Lung (tissue), 12 donors: ENCODE results near the gene COMP. TPM values are rescaled to one million over a fixed set of nuclear protein-coding genes. Genes with fewer than 3 reads are reported as not detected.
A peak's percentile ranks its signal among the peaks of the same experiment; 100 is the strongest.

Experiments used
- ATAC-seq: fragments of 200-7000 bp; cut with Tn5 transposase; one replicate; pipeline ENCODE4 v1.9.1; 2020; ENCODE audit warnings: moderate number of reproducible peaks; ENCODE audit not compliant: insufficient read depth, low FRiP score
- DNase-seq, 3 donors: peaks; one replicate each; pipeline ENCODE4 v3.0.0-alpha.2; 2013 to 2017
- H3K27ac ChIP-seq, 2 donors: one replicate each; pipeline ENCODE4 v1.5.1; 2013; ENCODE audit warnings: mild to moderate bottlenecking in 2 of 2, moderate library complexity in 2 of 2, control low read depth in 1 of 2, inconsistent platforms in 1 of 2, low read depth in 1 of 2, low read length in 1 of 2
- H3K27me3 ChIP-seq, 3 donors: one replicate each; pipeline ENCODE4 v1.5.1; 2013; ENCODE audit warnings: low read length in 2 of 3; ENCODE audit not compliant: control insufficient read depth in 3 of 3, insufficient read depth in 3 of 3
- H3K36me3 ChIP-seq, 4 donors: one replicate each; pipeline ENCODE4 v1.5.1; 2013; ENCODE audit warnings: low read length in 4 of 4, mild to moderate bottlenecking in 1 of 4, moderate library complexity in 1 of 4; ENCODE audit not compliant: control insufficient read depth in 4 of 4, insufficient read depth in 4 of 4
- H3K4me1 ChIP-seq, 5 donors: one replicate each; pipeline ENCODE4 v1.5.1; 2013; ENCODE audit warnings: low read length in 5 of 5, mild to moderate bottlenecking in 2 of 5, moderate library complexity in 1 of 5; ENCODE audit not compliant: control insufficient read depth in 5 of 5, insufficient read depth in 5 of 5
- H3K4me3 ChIP-seq: one replicate; pipeline ENCODE4 v1.5.1; 2013; ENCODE audit warnings: mild to moderate bottlenecking, control low read depth, moderate library complexity
- H3K9ac ChIP-seq, 2 donors: one replicate each; pipeline ENCODE4 v1.5.1; 2013; ENCODE audit warnings: low read length in 2 of 2, control low read depth in 1 of 2; ENCODE audit not compliant: insufficient read depth in 1 of 2
- H3K9me3 ChIP-seq, 4 donors: one replicate each; pipeline ENCODE4 v1.5.1; 2013; ENCODE audit warnings: low read length in 3 of 4, mild to moderate bottlenecking in 1 of 4, moderate library complexity in 1 of 4; ENCODE audit not compliant: control insufficient read depth in 4 of 4, insufficient read depth in 3 of 4
- CTCF ChIP-seq: IDR thresholded peaks from 2 replicates; pipeline ENCODE4 v1.5.1; 2012; ENCODE audit warnings: mild to moderate bottlenecking; ENCODE audit errors: control extremely low read depth, extremely low read depth
- WGBS, 2 donors: extraction: QIAGEN DNeasy Blood & Tissue Kit; methylation state at CpG; one replicate each; pipeline ENCODE4 v1.1.7; 2013; 5-methylcytosine and 5-hydroxymethylcytosine counted together
- polyA plus RNA-seq, 2 donors: library from polyadenylated mRNA; stranded (reverse); fragments of 200-250 nt; gene quantifications; one replicate each; pipeline ENCODE4 v1.2.1, GENCODE V29; 2013
- total RNA-seq, 2 donors: library from RNA; depleted of rRNA in 1 of 2; stranded (reverse); fragments of >200 nt in 1 of 2; gene quantifications; one replicate each; pipeline ENCODE4 v1.2.1, GENCODE V29; 2014 to 2021
- donor health status: control.
- donor health status: control.
- donor health status: Bipolar disorder and iron deficiency.
- donor health status: healthy.
- donor health status: DM: yes; HTN: yes; CAD: no.

The COMP gene
- total and polyA plus RNA-seq, 4 donors = 1.7 to 3.5 (median 2.4) TPM; not detected in 1

DNA sequence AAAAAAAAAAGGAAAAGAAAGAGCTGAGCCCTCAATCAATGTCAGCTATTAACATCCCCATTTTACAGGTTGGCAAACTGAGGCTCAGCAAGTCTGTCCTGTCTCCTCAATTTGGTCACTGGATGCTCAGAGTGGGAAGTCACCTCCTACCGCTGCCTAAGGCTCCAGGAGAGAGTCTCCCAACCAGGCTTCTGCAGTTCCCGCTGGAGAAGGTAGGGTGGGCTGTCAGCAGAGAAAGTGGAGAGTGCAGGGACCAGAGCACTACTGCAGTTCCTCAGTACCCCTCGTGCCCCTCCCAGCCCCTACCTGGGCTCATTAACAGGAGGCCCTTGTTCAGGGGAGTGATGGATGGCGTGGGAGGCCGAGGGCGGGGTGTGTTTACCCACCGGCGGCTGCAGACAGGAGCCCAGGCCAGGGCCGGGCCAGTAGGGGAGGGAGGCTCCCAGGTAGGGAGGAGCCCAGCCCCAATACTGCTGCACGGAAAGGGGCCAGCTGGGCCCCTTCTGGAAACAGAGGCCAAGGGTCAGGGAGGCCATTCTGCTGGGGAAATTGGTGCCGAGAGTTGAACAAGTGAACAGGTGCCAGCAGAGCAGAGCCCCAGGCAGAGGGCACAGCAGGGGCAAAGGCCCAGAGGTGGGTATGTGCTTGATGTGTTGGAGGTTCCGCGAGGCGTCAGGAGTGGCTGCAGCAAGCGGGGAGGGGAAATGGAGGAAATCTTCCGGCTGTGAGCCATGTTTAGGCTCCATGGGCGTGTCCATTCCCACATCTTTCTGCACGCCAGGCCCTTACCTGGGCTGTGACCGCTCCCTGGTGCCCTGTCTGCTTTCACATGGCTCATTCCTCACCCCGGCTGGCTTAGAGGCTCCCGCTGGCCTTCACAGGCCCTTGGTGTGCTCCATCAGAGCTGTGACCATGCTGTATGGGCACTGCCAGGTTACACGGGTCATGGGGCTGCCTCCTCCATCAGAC lies 7.6 kb upstream of the COMP start:
- DNase-seq = peak in 2 of 3 donors; percentile 45 to 56
- H3K9me3 ChIP-seq = no peaks in the 10 kb centered on the region
- no peak for TF ChIP-seq CTCF
- H3K27me3 ChIP-seq = peaks cover 0 to 33% (median 29%) of the 10 kb centered on the region in 3 donors
- H3K27ac ChIP-seq = no peak overlapping the region
- H3K9ac ChIP-seq = no peak overlapping the region
- H3K4me3 ChIP-seq = no peak overlapping the region
- H3K4me1 ChIP-seq = peaks cover 0 to 3% (median 0%) of the 10 kb centered on the region in 5 donors
- 42 to 54% methylated on average over 22 of the region's 22 CpGs for WGBS, 2 donors
- no peak for ATAC-seq
- no peaks in the 10 kb centered on the region for H3K36me3 ChIP-seq

DNA sequence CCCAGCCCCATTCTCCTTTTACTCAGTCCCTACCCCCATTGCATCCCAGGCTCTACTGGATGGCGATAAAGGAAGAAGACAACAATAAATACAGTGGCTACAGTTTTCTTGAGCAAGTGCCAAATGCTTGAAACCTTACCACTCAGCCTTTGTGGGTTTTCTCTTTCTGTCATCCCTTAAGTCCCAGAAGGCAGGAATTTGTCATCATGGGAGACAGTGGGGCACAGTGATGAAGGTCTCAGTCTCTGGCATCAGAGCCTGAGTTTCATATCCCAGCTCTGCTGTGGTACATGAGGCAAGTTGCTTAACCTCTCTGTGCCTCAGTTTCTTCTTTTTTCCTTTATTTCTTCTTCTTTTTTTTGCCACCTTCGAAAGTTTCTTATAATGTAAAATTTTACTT lies 5.1 kb upstream of the COMP start:
- Histone ChIP-seq H3K9me3 (no peaks in the 10 kb centered on the region), H3K27ac (no peak overlapping the region), H3K36me3 (no peaks in the 10 kb centered on the region), H3K9ac (no peak overlapping the region), H3K4me3 (no peak overlapping the region), H3K27me3 (peaks cover 0 to 54% (median 49%) of the 10 kb centered on the region in 3 donors), H3K4me1 (peaks cover 0 to 3% (median 0%) of the 10 kb centered on the region in 5 donors)
- 68 to 72% methylated on average over 2 of the region's 2 CpGs for WGBS, 2 donors
- ATAC-seq (no peak), DNase-seq (no peak)
- TF ChIP-seq CTCF = no peak

DNA sequence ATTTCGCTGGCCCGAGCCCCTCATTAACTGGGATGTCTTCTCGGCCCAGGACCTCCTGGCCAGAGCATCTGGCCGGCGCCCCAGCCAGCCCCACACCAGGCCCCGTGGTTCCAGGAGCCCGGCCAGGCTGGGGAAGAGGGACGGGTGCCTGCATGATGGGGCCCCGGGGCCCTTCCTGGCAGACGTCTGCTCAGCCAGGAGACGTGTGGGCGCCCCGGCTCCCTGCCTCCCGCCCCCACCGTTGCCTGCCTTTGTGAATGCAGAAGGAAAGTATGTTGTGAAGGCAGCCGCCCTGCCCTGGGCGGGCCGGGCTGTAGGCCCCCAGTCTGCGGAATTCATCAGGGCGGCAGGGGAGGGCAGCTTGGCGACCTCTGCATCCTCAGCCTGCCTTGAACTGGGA lies 4.4 kb upstream of the COMP start:
- Histone ChIP-seq H3K36me3 (no peaks in the 10 kb centered on the region), H3K27me3 (peaks cover 0 to 60% (median 51%) of the 10 kb centered on the region in 3 donors), H3K9me3 (no peaks in the 10 kb centered on the region), H3K9ac (no peak overlapping the region), H3K4me1 (peaks cover 0 to 8% (median 0%) of the 10 kb centered on the region in 5 donors), H3K4me3 (no peak overlapping the region), H3K27ac (no peak overlapping the region)
- TF ChIP-seq CTCF = no peak
- 11 to 17% methylated on average over 21 of the region's 21 CpGs for WGBS, 2 donors
- peak in 1 of 3 donors; percentile 22 for DNase-seq
- no peak for ATAC-seq
